ENCODE results near the gene PURA.

PURA gene

DNA sequence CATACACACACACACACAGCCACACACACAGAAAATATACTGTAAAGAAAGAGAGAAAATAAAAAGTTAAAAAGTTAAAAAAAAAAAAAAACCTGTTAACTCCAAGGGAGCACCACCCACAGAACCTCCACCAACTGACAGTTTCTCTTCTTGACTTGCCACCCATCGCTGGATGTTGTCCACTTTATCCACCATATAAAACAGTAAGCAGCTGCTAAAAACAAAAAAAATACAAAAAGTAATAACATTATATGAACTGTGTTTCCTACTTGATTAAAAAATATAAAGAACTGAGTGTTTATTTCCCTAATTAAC, 1.2 kb downstream of the PURA start:
- TF ChIP-seq, protein P1, sequence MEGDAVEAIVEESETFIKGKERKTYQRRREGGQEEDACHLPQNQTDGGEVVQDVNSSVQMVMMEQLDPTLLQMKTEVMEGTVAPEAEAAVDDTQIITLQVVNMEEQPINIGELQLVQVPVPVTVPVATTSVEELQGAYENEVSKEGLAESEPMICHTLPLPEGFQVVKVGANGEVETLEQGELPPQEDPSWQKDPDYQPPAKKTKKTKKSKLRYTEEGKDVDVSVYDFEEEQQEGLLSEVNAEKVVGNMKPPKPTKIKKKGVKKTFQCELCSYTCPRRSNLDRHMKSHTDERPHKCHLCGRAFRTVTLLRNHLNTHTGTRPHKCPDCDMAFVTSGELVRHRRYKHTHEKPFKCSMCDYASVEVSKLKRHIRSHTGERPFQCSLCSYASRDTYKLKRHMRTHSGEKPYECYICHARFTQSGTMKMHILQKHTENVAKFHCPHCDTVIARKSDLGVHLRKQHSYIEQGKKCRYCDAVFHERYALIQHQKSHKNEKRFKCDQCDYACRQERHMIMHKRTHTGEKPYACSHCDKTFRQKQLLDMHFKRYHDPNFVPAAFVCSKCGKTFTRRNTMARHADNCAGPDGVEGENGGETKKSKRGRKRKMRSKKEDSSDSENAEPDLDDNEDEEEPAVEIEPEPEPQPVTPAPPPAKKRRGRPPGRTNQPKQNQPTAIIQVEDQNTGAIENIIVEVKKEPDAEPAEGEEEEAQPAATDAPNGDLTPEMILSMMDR (IDR thresholded peaks at IDR 0.05; ENCODE audit: low read depth, low read length, missing control alignments), result no peak
- H3K4me3 ChIP-seq (ENCODE audit: low read depth, low read length), result peak overlapping the region; percentile 76
- DNase-seq, result no peak
- no peaks in the 10 kb centered on the region for H3K27me3 ChIP-seq (replicated peaks)
- no peaks in the 10 kb centered on the region for H3K36me3 ChIP-seq (replicated peaks)
- H3K27ac ChIP-seq, result no peak overlapping the region
- in situ Hi-C loops (cut with HindIII; ENCODE audit: low pct_ligation_motif_present, low sequenced_read_pairs), result no loop called here

DNA sequence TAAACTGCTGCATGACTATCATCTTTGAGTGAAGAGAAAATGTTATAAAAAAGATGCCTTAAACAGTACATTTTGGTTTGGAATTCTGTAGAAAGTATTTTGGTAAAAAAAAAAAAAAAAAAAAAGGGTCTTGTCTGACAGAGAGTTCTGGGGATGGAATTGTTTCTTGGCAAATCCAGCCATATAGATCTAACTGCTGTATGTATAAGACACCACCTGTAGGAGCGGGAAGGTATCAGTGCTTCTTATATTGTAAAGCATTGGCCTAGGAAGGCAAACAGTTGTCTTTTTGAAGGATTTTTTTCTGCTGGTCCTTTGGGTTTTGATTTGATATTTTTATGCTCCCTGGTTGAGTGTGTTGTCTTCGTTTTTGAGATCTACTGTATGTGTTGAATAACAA, 2.8 kb downstream of the PURA start:
- in situ Hi-C loops (cut with HindIII; ENCODE audit: low pct_ligation_motif_present, low sequenced_read_pairs), result no loop called here
- DNase-seq, result no peak

DNA sequence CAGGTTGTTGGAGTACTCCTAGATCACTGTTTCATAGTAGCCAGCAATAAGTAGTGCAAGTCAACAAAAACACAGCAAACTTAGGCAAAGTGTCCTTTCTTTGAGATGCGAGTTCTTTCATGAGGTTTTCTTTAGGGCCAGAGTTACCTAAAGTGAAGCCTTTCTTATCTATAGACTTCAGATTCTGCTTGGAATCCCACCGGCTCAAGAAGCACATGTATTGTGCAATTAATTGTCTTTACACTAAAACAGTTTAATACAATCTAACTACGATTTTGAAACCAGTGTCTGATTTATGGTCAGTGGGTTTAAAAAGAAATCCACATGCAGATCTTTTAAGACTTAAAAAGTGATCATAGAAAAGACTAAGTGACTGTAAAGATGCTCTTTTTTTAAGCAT, 3.6 kb downstream of the PURA start:
- Histone ChIP-seq H3K36me3 (replicated peaks) (no peaks in the 10 kb centered on the region), H3K4me3 (ENCODE audit: low read depth, low read length) (no peak overlapping the region), H3K27me3 (replicated peaks) (no peaks in the 10 kb centered on the region), H3K27ac (no peak overlapping the region)
- TF ChIP-seq, protein P1 (IDR thresholded peaks at IDR 0.05; ENCODE audit: low read depth, low read length, missing control alignments), result no peak
- in situ Hi-C loops (cut with HindIII; ENCODE audit: low pct_ligation_motif_present, low sequenced_read_pairs), result no loop called here
- no peak for DNase-seq

More for the DNA sequence above, 2.8 kb downstream of the PURA start:
- Histone ChIP-seq H3K27me3 (replicated peaks) (no peaks in the 10 kb centered on the region), H3K36me3 (replicated peaks) (no peaks in the 10 kb centered on the region), H3K4me3 (ENCODE audit: low read depth, low read length) (no peak overlapping the region), H3K27ac (no peak overlapping the region)
- TF ChIP-seq, protein P1 (IDR thresholded peaks at IDR 0.05; ENCODE audit: low read depth, low read length, missing control alignments), result no peak

GRCh38 chr5:140118302-140118936, 4.5 kb downstream of the PURA start:
- Histone ChIP-seq H3K36me3 (replicated peaks) (no peaks in the 10 kb centered on the region), H3K27me3 (replicated peaks) (no peaks in the 10 kb centered on the region), H3K27ac (no peak overlapping the region), H3K4me3 (ENCODE audit: low read depth, low read length) (no peak overlapping the region)
- TF ChIP-seq, protein P1 (IDR thresholded peaks at IDR 0.05; ENCODE audit: low read depth, low read length, missing control alignments), result no peak
- in situ Hi-C loops (cut with HindIII; ENCODE audit: low pct_ligation_motif_present, low sequenced_read_pairs), result no loop called here
- no peak for DNase-seq

GRCh38 chr5:140125637-140126036, 11.7 kb downstream of the PURA start, which contains the start of gene IGIP:
TSS of gene IGIP (plus strand) at chr5:140125937. CDS start at chr5:140128477, 2,540 bp downstream.
- in situ Hi-C loops (cut with HindIII; ENCODE audit: low pct_ligation_motif_present, low sequenced_read_pairs), result no loop called here
- Histone ChIP-seq H3K36me3 (replicated peaks) (no peaks in the 10 kb centered on the region), H3K27me3 (replicated peaks) (no peaks in the 10 kb centered on the region), H3K4me3 (ENCODE audit: low read depth, low read length) (no peak within 1 kb of the TSS), H3K27ac (no peak within 1 kb of the TSS)
- TF ChIP-seq, protein P1 (IDR thresholded peaks at IDR 0.05; ENCODE audit: low read depth, low read length, missing control alignments), result no peak
- DNase-seq, result no peak

All from brain microvascular endothelial cell (primary cell).